SK-N-SH treated with all-trans-retinoic acid at 6 μM for 48 hours (cell line): ENCODE results near the gene CFAP91.

Source experiments
- ARNTL ChIP-seq: fragments of 450-650 bp; formaldehyde crosslinking; IDR thresholded peaks from 2 replicates; pipeline ENCODE4 v1.5.0; 2020; ENCODE audit warnings: low read depth, mild to moderate bottlenecking, moderate library complexity, borderline replicate concordance
- BACH2 ChIP-seq: fragments of 250-450 bp; sonication (Bioruptor Pico); IDR thresholded peaks from 2 replicates; pipeline ENCODE4 v1.9.0; 2021; ENCODE audit warnings: mild to moderate bottlenecking, borderline replicate concordance
- CREB5 ChIP-seq: fragments of 250-450 bp; sonication (Bioruptor Pico); IDR thresholded peaks from 2 replicates; pipeline ENCODE4 v1.5.1; 2020; ENCODE audit warnings: low read depth, mild to moderate bottlenecking, moderate library complexity
- ESRRG ChIP-seq: fragments of 250-450 bp; sonication (Bioruptor Pico); IDR thresholded peaks from 2 replicates; pipeline ENCODE4 v1.6.1; 2021; ENCODE audit warnings: mild to moderate bottlenecking
- GLIS3 ChIP-seq: fragments of 250-450 bp; sonication (Bioruptor Pico); IDR thresholded peaks from 2 replicates; pipeline ENCODE4 v1.5.0; 2020; ENCODE audit warnings: mild to moderate bottlenecking, moderate library complexity
- RARB ChIP-seq: fragments of 250-450 bp; sonication (Bioruptor Pico); IDR thresholded peaks from 2 replicates; pipeline ENCODE4 v1.8.0; 2021; ENCODE audit warnings: mild to moderate bottlenecking, moderate library complexity
- TOX ChIP-seq: fragments of 250-450 bp; sonication (Bioruptor Pico); IDR thresholded peaks from 2 replicates; pipeline ENCODE4 v1.8.0; 2021; ENCODE audit warnings: mild to moderate bottlenecking, moderate library complexity, borderline replicate concordance
- TSHZ2 ChIP-seq: fragments of 250-450 bp; sonication (Bioruptor Pico); IDR thresholded peaks from 2 replicates; pipeline ENCODE4 v1.5.0; 2020; ENCODE audit warnings: mild to moderate bottlenecking, moderate library complexity
- ZC3H10 ChIP-seq: fragments of 250-450 bp; sonication (Bioruptor Pico); IDR thresholded peaks from 2 replicates; pipeline ENCODE4 v1.5.1; 2021; ENCODE audit warnings: mild to moderate bottlenecking, moderate library complexity
- ZNF565 ChIP-seq: fragments of 450-650 bp; formaldehyde crosslinking; conservative IDR thresholded peaks from 2 replicates; pipeline ENCODE4 v1.5.0; 2020; ENCODE audit warnings: low read depth, mild to moderate bottlenecking, moderate library complexity
- TF ChIP-seq, protein P1 (sequence below): fragments of 250-450 bp; sonication (Bioruptor Pico); IDR thresholded peaks from 2 replicates; pipeline ENCODE4 v1.8.0; 2021; ENCODE audit warnings: low read depth, mild to moderate bottlenecking, moderate library complexity, borderline replicate concordance
- TF ChIP-seq, protein P2 (sequence below): fragments of 250-450 bp; sonication (Bioruptor Pico); IDR thresholded peaks from 2 replicates; pipeline ENCODE4 v1.8.0; 2020; ENCODE audit warnings: mild to moderate bottlenecking, moderate library complexity, borderline replicate concordance

- TF ChIP-seq, protein P1, sequence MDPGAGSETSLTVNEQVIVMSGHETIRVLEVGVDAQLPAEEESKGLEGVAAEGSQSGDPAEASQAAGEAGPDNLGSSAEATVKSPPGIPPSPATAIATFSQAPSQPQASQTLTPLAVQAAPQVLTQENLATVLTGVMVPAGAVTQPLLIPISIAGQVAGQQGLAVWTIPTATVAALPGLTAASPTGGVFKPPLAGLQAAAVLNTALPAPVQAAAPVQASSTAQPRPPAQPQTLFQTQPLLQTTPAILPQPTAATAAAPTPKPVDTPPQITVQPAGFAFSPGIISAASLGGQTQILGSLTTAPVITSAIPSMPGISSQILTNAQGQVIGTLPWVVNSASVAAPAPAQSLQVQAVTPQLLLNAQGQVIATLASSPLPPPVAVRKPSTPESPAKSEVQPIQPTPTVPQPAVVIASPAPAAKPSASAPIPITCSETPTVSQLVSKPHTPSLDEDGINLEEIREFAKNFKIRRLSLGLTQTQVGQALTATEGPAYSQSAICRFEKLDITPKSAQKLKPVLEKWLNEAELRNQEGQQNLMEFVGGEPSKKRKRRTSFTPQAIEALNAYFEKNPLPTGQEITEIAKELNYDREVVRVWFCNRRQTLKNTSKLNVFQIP (CRISPR knock-in tag): no peak
- TF ChIP-seq, protein P2, sequence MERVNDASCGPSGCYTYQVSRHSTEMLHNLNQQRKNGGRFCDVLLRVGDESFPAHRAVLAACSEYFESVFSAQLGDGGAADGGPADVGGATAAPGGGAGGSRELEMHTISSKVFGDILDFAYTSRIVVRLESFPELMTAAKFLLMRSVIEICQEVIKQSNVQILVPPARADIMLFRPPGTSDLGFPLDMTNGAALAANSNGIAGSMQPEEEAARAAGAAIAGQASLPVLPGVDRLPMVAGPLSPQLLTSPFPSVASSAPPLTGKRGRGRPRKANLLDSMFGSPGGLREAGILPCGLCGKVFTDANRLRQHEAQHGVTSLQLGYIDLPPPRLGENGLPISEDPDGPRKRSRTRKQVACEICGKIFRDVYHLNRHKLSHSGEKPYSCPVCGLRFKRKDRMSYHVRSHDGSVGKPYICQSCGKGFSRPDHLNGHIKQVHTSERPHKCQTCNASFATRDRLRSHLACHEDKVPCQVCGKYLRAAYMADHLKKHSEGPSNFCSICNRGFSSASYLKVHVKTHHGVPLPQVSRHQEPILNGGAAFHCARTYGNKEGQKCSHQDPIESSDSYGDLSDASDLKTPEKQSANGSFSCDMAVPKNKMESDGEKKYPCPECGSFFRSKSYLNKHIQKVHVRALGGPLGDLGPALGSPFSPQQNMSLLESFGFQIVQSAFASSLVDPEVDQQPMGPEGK (CRISPR knock-in tag): no peak
- no peak for TF ChIP-seq ZC3H10 (CRISPR knock-in tag)
- TF ChIP-seq RARB (CRISPR knock-in tag): no peak
- TF ChIP-seq TSHZ2: no peak
- no peak for TF ChIP-seq TOX (CRISPR knock-in tag)
- no peak for TF ChIP-seq ARNTL
- TF ChIP-seq GLIS3 (CRISPR knock-in tag): no peak
- no peak for TF ChIP-seq ZNF565 (CRISPR knock-in tag)
- no peak for TF ChIP-seq CREB5
- no peak for TF ChIP-seq ESRRG (CRISPR knock-in tag)
- no peak for TF ChIP-seq BACH2 (CRISPR knock-in tag)
Observed at GRCh38 chr3:119676771-119677640, 25.8 kb upstream of the CFAP91 start, which contains the start of gene COX17.
